Stimulated activated CD4-positive, alpha-beta T cell treated with anti-CD3 and anti-CD28 coated beads, Interleukin-2, amount 100 ng/mL, for 24 hours (primary cell): ENCODE measurements around the gene FCSK.

ENCODE experiments used
- DNase-seq, 2 donors: peaks; one replicate each; pipeline ENCODE4 v3.0.0-alpha.2; 2020

FCSK gene

GRCh38 chr16:70457446-70458166 lies 3.2 kb downstream of the FCSK start:
- DNase-seq = no peak

DNA sequence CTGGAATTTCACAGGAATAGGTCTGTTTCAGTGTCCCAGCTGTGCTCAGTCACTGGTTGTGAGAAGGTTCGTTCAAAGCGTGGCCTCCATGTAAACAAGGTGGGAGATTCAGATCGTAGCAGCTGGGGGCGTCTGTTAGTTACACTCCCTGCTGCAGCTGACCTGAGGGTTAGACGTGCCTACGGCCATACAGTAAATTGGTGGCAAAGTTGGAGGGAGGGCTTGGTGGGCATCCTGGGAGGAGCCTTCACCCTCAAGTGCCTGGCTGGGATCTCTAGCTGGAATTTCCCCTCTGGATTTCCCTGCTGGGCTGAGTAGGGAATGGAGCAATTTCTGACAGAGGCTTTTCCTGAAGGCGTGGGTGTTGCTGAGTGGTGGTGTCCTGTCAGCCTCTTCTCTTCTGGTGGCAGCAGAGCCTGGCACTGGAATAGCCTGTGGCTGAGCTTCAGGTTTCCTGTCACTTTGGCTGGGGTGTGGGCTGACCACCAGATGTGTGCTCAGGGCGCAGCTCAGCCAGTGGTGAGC lies 6.4 kb downstream of the FCSK start:
- DNase-seq = no peak

DNA sequence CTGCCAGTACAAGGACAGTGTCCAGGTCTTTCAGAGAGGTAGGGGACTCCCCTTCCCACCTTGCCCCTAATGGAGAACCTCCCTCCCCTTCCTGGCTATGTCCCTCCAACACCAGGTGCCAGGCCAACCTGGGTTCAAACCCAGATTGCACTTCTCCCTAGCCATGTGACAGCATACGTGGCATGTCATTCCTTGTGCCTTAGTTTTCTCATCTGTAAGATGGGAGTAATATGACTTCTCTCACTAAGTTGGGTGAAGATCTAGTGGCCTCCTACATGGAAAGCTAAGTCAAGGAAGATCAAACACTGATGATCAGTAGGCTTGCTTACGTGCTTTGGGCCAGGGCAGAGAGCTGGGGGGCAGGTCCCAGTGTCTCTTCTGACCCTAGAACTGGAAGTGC lies 8.8 kb downstream of the FCSK start:
- no peak for DNase-seq

GRCh38 chr16:70465999-70466804 lies 11.8 kb downstream of the FCSK start:
- DNase-seq = no peak

DNA sequence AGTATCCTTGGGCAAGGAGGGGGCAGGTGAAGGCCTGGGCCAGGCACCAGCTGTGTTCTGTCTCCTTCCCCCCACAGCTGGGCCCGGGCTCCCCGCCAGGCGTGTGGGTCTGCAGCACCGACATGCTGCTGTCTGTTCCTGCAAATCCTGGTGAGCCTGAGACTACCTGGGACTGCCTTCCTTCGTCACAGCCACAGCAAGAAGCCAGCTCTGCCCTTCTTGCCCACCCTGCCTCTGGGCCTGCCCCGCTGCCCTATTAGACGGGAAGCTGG lies 12.3 kb downstream of the FCSK start:
- no peak for DNase-seq

DNA sequence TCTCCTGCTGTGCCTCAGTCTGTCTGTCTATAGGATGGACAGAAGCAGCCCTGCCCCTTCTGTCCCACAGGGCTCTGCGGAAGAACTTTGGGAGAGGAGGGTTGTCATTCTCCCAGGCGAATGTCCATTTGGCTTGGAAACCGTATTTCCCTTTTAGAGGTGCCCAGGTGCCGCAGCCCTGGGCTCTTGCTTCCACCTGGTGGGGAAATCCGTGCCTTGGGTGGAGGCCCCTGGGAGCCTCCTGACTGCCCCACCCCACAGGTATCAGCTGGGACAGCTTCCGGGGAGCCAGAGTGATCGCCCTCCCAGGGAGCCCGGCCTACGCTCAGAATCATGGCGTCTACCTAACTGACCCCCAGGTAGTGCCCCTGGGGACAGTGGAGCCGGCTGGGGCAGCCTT lies 12.7 kb downstream of the FCSK start:
- no peak for DNase-seq

DNA sequence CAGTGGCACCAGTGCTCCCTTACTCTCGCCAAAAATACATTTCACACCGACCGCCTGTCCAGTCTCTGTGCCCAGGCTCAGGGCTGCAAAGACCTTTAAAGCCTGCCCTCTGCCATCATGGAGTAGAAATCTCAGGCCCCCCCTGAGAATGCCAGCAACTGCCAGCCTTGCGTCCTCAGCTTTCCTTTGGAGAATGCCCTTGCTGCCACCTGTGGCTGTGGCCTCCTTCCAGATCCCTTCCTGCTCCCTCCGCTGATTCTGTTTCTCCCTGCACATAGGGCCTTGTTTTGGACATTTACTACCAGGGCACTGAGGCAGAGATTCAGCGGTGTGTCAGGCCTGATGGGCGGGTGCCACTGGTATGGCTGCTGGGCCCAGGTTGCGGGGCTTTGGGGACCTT lies 13.2 kb downstream of the FCSK start:
- DNase-seq = no peak

GRCh38 chr16:70468776-70469525 lies 14.6 kb downstream of the FCSK start:
- DNase-seq = no peak

- no peak for DNase-seq
These were observed 15.9 kb downstream of the FCSK start for GRCh38 chr16:70470141-70470926.

DNA sequence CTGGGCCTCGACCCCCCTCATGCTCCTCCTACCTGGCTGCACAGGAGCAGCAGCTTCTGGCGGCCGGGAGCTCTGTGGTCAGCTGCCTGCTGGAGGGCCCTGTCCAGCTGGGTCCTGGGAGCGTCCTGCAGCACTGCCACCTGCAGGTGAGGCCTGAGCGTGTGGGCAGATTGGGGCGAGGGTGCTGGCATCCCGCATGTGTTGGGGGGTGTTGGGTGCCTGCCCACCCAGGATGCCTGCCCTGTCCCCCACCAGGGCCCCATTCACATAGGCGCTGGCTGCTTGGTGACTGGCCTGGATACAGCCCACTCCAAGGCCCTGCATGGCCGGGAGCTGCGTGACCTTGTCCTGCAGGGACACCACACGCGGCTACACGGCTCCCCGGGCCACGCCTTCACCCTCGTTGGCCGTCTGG lies 16.5 kb downstream of the FCSK start:
- DNase-seq = no peak

GRCh38 chr16:70472786-70473433 lies 18.5 kb downstream of the FCSK start:
- no peak for DNase-seq

DNA sequence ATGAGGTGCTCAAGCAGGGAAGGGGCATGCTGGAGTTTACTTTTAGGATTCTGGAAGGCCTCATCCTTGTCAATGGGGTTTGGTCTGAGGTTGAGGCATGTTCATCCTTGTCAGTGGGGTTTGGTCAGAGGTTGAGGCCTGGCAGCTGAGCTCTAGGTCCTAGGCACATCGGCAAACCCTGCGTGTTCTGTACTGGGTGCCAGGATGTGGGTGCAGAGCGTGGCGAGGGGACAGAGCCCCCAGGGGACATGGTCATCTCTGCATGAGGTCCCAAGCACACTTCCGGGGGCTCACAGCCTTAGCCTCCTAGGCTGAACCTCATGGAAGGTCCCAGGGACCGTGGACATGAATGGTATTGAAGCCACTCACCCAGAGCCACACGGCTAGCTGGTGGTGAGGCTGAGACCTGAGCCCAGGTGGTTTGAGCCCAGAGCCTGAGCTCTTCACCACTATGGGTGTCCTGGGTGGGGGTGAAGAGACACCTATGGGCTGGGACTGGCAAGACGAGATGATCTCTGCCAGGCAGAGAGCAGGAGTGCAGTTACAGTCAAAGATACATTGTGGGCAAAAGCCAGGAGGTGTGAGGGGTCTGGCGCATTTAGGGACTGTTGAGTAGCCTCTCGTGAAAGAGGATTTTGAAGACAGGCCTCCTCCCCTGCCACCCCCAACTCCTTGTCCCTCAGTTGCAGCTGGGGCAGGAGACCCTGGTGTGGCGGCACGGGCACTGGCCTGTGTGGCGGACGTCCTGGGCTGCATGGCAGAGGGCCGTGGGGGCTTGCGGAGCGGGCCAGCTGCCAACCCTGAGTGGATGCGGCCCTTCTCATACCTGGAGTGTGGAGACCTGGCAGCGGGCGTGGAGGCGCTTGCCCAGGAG lies 19.3 kb downstream of the FCSK start:
- DNase-seq = no peak

DNA sequence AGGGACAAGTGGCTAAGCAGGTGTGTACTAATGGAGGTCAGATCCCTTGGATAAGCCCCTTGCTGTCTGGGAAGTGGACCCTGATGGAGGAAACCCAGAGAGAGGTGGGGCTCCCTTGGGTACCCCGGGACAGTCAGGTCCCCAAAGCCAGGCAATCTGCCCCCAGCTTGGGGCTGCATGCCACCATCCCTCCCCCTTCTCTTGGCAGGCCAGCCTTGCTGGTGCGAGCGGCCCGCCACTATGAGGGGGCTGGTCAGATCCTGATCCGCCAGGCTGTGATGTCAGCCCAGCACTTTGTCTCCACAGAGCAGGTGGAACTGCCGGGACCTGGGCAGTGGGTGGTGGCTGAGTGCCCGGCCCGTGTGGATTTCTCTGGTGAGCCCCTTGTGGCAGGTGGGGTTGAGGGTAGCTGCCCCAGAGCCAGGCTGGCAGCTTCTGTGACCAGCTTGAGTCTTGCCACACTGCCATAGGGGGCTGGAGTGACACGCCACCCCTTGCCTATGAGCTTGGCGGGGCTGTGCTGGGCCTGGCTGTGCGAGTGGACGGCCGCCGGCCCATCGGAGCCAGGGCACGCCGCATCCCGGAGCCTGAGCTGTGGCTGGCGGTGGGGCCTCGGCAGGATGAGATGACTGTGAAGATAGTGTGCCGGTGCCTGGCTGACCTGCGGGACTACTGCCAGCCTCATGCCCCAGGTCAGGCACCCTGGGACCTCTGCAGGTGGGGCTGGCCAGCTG lies 20.1 kb downstream of the FCSK start:
- no peak for DNase-seq

DNA sequence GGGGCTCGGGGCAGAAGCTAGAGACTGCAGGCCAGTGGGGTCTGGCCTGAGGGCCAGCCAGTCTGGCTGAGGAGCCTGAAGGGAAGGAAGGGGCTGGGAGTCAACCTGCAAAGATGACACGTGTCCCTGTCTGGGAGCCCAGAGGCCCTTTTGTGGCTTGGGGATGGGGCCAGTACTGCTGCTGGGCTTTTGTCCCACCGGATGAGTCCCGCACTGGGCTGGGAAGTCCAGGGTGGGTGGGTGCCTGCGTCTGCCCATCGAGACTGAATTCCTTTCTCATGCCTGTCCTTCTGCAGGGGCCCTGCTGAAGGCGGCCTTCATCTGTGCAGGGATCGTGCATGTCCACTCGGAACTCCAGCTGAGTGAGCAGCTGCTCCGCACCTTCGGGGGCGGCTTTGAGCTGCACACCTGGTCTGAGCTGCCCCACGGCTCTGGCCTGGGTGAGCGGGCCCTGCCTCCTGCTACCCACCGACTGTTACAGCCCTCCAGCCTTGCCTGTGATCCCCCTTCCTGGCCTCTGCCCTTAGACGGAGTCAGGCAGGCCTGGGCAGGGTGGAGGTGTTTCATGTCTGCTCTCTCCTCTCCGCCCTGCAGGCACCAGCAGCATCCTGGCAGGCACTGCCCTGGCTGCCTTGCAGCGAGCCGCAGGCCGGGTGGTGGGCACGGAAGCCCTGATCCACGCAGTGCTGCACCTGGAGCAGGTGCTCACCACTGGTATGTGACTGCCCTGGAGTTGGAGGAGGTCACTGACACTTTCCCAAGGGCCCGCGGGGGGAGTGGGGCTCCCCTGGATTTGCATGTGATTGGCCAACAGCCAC lies 20.9 kb downstream of the FCSK start:
- no peak for DNase-seq

DNA sequence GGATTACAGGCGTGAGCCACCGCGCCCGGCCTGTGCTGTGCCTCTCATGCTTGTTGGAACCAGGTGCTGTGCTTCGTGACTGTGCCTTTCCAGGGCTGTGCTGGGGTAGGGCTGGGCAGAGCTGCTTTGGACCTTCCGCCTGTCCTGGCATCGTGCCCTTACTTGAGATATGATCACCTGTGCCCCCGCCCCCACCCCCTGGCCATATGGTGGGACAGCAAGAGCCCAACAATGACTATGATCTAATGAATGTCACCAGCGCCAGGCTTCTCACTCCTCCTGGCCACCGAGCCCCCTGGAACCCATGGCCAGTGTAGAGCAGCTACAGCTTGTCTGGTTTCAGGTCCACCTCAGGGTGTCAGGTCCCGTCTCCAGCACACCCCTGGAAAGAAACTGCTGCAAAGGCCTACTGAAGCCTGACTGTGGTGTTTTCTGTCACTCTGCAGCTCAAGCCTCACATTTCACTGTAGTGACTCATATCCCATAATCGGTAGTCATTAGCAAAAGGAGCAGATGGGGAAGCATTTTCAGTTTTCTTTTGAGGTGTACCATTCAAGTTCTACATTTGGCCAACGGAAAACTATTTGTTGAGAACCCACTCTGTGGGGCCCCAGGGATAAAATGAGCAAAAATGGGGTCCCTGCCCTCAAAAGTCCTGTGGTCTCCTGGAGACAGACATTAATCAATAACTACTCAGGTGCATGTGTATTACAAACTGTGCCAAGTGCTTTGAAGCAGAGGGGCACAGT lies 22.1 kb downstream of the FCSK start:
- DNase-seq = peak; percentile 53 to 56

- DNase-seq = no peak
These were observed 23.8 kb downstream of the FCSK start for GRCh38 chr16:70478169-70478568.

- DNase-seq = no peak
These were observed 24.5 kb downstream of the FCSK start for GRCh38 chr16:70478912-70479341.

- DNase-seq = no peak
These were observed 26.0 kb downstream of the FCSK start for GRCh38 chr16:70480127-70481105.
